Measurements from ENCODE around the gene ITGA2.

The ITGA2 gene

GRCh38 chr5:52985306-52985705 is 3.8 kb upstream of the ITGA2 start:
- DNase-seq, result no peak
- in situ Hi-C loops (cut with HindIII; ENCODE audit: low pct_ligation_motif_present, low pct_unique_long_range_greater_than_20kb, low sequenced_read_pairs), result no loop called here

- in situ Hi-C loops (cut with HindIII; ENCODE audit: low pct_ligation_motif_present, low pct_unique_long_range_greater_than_20kb, low sequenced_read_pairs), result no loop called here
- peak; percentile 13 for DNase-seq
Measured at GRCh38 chr5:52987711-52988331, 1.3 kb upstream of the ITGA2 start.

- in situ Hi-C loops (cut with HindIII; ENCODE audit: low pct_ligation_motif_present, low pct_unique_long_range_greater_than_20kb, low sequenced_read_pairs), result no loop called here
- no peak for DNase-seq
Measured at GRCh38 chr5:52988335-52989024, 672 bp upstream of the ITGA2 start.

GRCh38 chr5:52989781-52990527 is 802 bp downstream of the ITGA2 start:
- in situ Hi-C loops (cut with HindIII; ENCODE audit: low pct_ligation_motif_present, low pct_unique_long_range_greater_than_20kb, low sequenced_read_pairs), result no loop called here
- DNase-seq, result peak; percentile 40

- in situ Hi-C loops (cut with HindIII; ENCODE audit: low pct_ligation_motif_present, low pct_unique_long_range_greater_than_20kb, low sequenced_read_pairs), result no loop called here
- DNase-seq, result no peak
Measured at GRCh38 chr5:52990528-52990925, 1.4 kb downstream of the ITGA2 start.

GRCh38 chr5:52993367-52993766 is 4.2 kb downstream of the ITGA2 start:
- in situ Hi-C loops (cut with HindIII; ENCODE audit: low pct_ligation_motif_present, low pct_unique_long_range_greater_than_20kb, low sequenced_read_pairs), result no loop called here
- no peak for DNase-seq

- no peak for DNase-seq
- in situ Hi-C loops (cut with HindIII; ENCODE audit: low pct_ligation_motif_present, low pct_unique_long_range_greater_than_20kb, low sequenced_read_pairs), result no loop called here
Measured at GRCh38 chr5:52994266-52994665, 5.1 kb downstream of the ITGA2 start.

- in situ Hi-C loops (cut with HindIII; ENCODE audit: low pct_ligation_motif_present, low pct_unique_long_range_greater_than_20kb, low sequenced_read_pairs), result no loop called here
Measured at GRCh38 chr5:52995095-52995494, 5.9 kb downstream of the ITGA2 start.

GRCh38 chr5:52995914-52996313 is 6.8 kb downstream of the ITGA2 start:
- in situ Hi-C loops (cut with HindIII; ENCODE audit: low pct_ligation_motif_present, low pct_unique_long_range_greater_than_20kb, low sequenced_read_pairs), result no loop called here
- DNase-seq, result no peak

More at GRCh38 chr5:52995095-52995494, 5.9 kb downstream of the ITGA2 start:
- no peak for DNase-seq

GRCh38 chr5:52996979-52997378 is 7.8 kb downstream of the ITGA2 start:
- in situ Hi-C loops (cut with HindIII; ENCODE audit: low pct_ligation_motif_present, low pct_unique_long_range_greater_than_20kb, low sequenced_read_pairs), result no loop called here
- no peak for DNase-seq

GRCh38 chr5:52997424-52997823 is 8.3 kb downstream of the ITGA2 start:
- no peak for DNase-seq
- in situ Hi-C loops (cut with HindIII; ENCODE audit: low pct_ligation_motif_present, low pct_unique_long_range_greater_than_20kb, low sequenced_read_pairs), result no loop called here

GRCh38 chr5:52998552-52999313 is 9.6 kb downstream of the ITGA2 start:
- in situ Hi-C loops (cut with HindIII; ENCODE audit: low pct_ligation_motif_present, low pct_unique_long_range_greater_than_20kb, low sequenced_read_pairs), result no loop called here
- no peak for DNase-seq

- DNase-seq, result no peak
- in situ Hi-C loops (cut with HindIII; ENCODE audit: low pct_ligation_motif_present, low pct_unique_long_range_greater_than_20kb, low sequenced_read_pairs), result no loop called here
Measured at GRCh38 chr5:52999344-52999949, 10.3 kb downstream of the ITGA2 start.

GRCh38 chr5:53001541-53001940 is 12.4 kb downstream of the ITGA2 start:
- in situ Hi-C loops (cut with HindIII; ENCODE audit: low pct_ligation_motif_present, low pct_unique_long_range_greater_than_20kb, low sequenced_read_pairs), result no loop called here
- DNase-seq, result no peak

GRCh38 chr5:53002491-53002890 is 13.3 kb downstream of the ITGA2 start:
- no peak for DNase-seq
- in situ Hi-C loops (cut with HindIII; ENCODE audit: low pct_ligation_motif_present, low pct_unique_long_range_greater_than_20kb, low sequenced_read_pairs), result no loop called here

- in situ Hi-C loops (cut with HindIII; ENCODE audit: low pct_ligation_motif_present, low pct_unique_long_range_greater_than_20kb, low sequenced_read_pairs), result no loop called here
- DNase-seq, result no peak
Measured at GRCh38 chr5:53003144-53003543, 14.0 kb downstream of the ITGA2 start.

GRCh38 chr5:53006911-53007890 is 18.0 kb downstream of the ITGA2 start:
- in situ Hi-C loops (cut with HindIII; ENCODE audit: low pct_ligation_motif_present, low pct_unique_long_range_greater_than_20kb, low sequenced_read_pairs), result no loop called here
- DNase-seq, result no peak

- in situ Hi-C loops (cut with HindIII; ENCODE audit: low pct_ligation_motif_present, low pct_unique_long_range_greater_than_20kb, low sequenced_read_pairs), result no loop called here
- DNase-seq, result peak; percentile 31
Measured at GRCh38 chr5:53008751-53009150, 19.6 kb downstream of the ITGA2 start.

Data from ACHN (cell line).